ENCODE data around the gene SOCS1. TPM values are rescaled to one million over a fixed set of nuclear protein-coding genes. Genes with fewer than 3 reads are reported as not detected.
A peak's percentile ranks its signal among the peaks of the same experiment; 100 is the strongest.

Gene SOCS1
- total RNA-seq, 1 donor from 2014 or later = 15.3 TPM

GRCh38 chr16:11259655-11260595 is 3.9 kb upstream of the SOCS1 start:
- Histone ChIP-seq H3K27ac (no peak overlapping the region), H3K4me1 (peaks cover 20% of the 10 kb centered on the region), H3K27me3 (no peaks in the 10 kb centered on the region), H3K36me3 (no peaks in the 10 kb centered on the region), H3K4me3 (no peak overlapping the region), H3K9me3 (no peaks in the 10 kb centered on the region)
- DNase-seq = no peak
- ATAC-seq = no peak
- no peak for TF ChIP-seq CTCF (IDR thresholded peaks at IDR 0.05)
- intact Hi-C loops (cut with DNase I) = no loop called here

- H3K27ac ChIP-seq = peak overlapping the region; percentile 48
- DNase-seq (no peak), ATAC-seq (no peak)
- H3K4me1 ChIP-seq = peaks cover 27% of the 10 kb centered on the region
- no peak for TF ChIP-seq CTCF (IDR thresholded peaks at IDR 0.05)
- H3K4me3 ChIP-seq = peak overlapping the region; percentile 26
- intact Hi-C loops (cut with DNase I) = no loop called here
- no peaks in the 10 kb centered on the region for H3K9me3 ChIP-seq
- H3K36me3 ChIP-seq = peaks cover 5% of the 10 kb centered on the region
- no peaks in the 10 kb centered on the region for H3K27me3 ChIP-seq
These were observed 2.8 kb upstream of the SOCS1 start for GRCh38 chr16:11258553-11259492.

- peak; percentile 74 for TF ChIP-seq CTCF (IDR thresholded peaks at IDR 0.05)
- Histone ChIP-seq H3K27ac (peak overlapping the region; percentile 98), H3K9me3 (no peaks in the 10 kb centered on the region), H3K36me3 (peaks cover 5% of the 10 kb centered on the region), H3K4me1 (peaks cover 34% of the 10 kb centered on the region), H3K27me3 (no peaks in the 10 kb centered on the region), H3K4me3 (peak overlapping the region; percentile 81)
- intact Hi-C loops (cut with DNase I) = no loop called here
- DNase-seq (peak; percentile 83), ATAC-seq (peak; percentile 70)
These were observed 1.3 kb upstream of the SOCS1 start for GRCh38 chr16:11257131-11257938.

- no peaks in the 10 kb centered on the region for H3K9me3 ChIP-seq
- no peak for TF ChIP-seq CTCF (IDR thresholded peaks at IDR 0.05)
- H3K4me1 ChIP-seq = peaks cover 34% of the 10 kb centered on the region
- no peaks in the 10 kb centered on the region for H3K27me3 ChIP-seq
- ATAC-seq (peak; percentile 43), DNase-seq (no peak)
- peak overlapping the region; percentile 98 for H3K27ac ChIP-seq
- H3K36me3 ChIP-seq = peaks cover 5% of the 10 kb centered on the region
- intact Hi-C loops (cut with DNase I) = no loop called here
- peak overlapping the region; percentile 81 for H3K4me3 ChIP-seq
These were observed 692 bp upstream of the SOCS1 start for GRCh38 chr16:11256661-11257130.

Measured in upper lobe of right lung (tissue), 1 donor.